DND-41 (cell line): ENCODE measurements around the gene SCD5.

ENCODE experiments used
- ATAC-seq: fragments of 200-7000 bp; cut with Tn5 transposase; 3 replicates; pipeline ENCODE4 v1.9.1; 2021; ENCODE audit warnings: low read depth; ENCODE audit not compliant: insufficient read depth
- DNase-seq: peaks from one replicate; pipeline ENCODE4 v3.0.0-alpha.2; 2020
- H2AFZ ChIP-seq: 2 replicates; pipeline ENCODE4 v1.6.0; 2012; ENCODE audit warnings: low read depth, low read length
- H3K27ac ChIP-seq: 2 replicates; pipeline ENCODE4 v1.5.1; 2012; ENCODE audit warnings: low read length, inconsistent platforms
- H3K27me3 ChIP-seq: fragments of 200-600 bp; sonication (generic); 2 replicates; pipeline ENCODE4 v1.6.0; 2012; ENCODE audit warnings: low read length, mild to moderate bottlenecking, inconsistent platforms; ENCODE audit not compliant: insufficient read depth, poor library complexity
- H3K36me3 ChIP-seq: 2 replicates; pipeline ENCODE4 v1.5.1; 2012; ENCODE audit warnings: low read length, inconsistent platforms; ENCODE audit not compliant: insufficient read depth
- H3K4me1 ChIP-seq: 2 replicates; pipeline ENCODE4 v1.5.1; 2012; ENCODE audit warnings: mild to moderate bottlenecking, low read length; ENCODE audit not compliant: insufficient read depth
- H3K4me2 ChIP-seq: 2 replicates; pipeline ENCODE4 v1.6.0; 2012; ENCODE audit warnings: mild to moderate bottlenecking, moderate library complexity, low read length, inconsistent platforms; ENCODE audit not compliant: insufficient read depth
- H3K4me3 ChIP-seq, 2 experiments: fragments of 200-600 bp in 1 of 2; shearing (Covaris generic) in 1 of 2; 2 replicates each; pipeline ENCODE4 v1.5.1; 2012 to 2016; ENCODE audit warnings: inconsistent platforms in 2 of 2, low read length in 2 of 2, mild to moderate bottlenecking in 2 of 2, low read depth in 1 of 2, moderate library complexity in 1 of 2
- H3K79me2 ChIP-seq: 2 replicates; pipeline ENCODE4 v1.6.0; 2012; ENCODE audit warnings: low read length, inconsistent platforms; ENCODE audit not compliant: insufficient read depth
- H3K9ac ChIP-seq: 2 replicates; pipeline ENCODE4 v1.6.0; 2012; ENCODE audit warnings: low read depth, mild to moderate bottlenecking, inconsistent platforms, low read length, moderate library complexity
- H3K9me3 ChIP-seq: 2 replicates; pipeline ENCODE4 v1.5.1; 2012; ENCODE audit warnings: low read length, moderate library complexity, mild to moderate bottlenecking, inconsistent platforms; ENCODE audit not compliant: insufficient read depth, severe bottlenecking
- H4K20me1 ChIP-seq: 2 replicates; pipeline ENCODE4 v1.6.0; 2012; ENCODE audit warnings: low read length; ENCODE audit not compliant: insufficient read depth
- EZH2 ChIP-seq: IDR thresholded peaks from 3 replicates; pipeline ENCODE4 v1.6.1; 2012; ENCODE audit warnings: borderline replicate concordance, low read depth, mild to moderate bottlenecking, moderate library complexity, low read length, inconsistent platforms; ENCODE audit not compliant: severe bottlenecking
- TF ChIP-seq, protein P1 (sequence below): IDR thresholded peaks from 2 replicates; pipeline ENCODE4 v1.5.1; 2012; ENCODE audit warnings: borderline replicate concordance, low read length, moderate library complexity, mild to moderate bottlenecking; ENCODE audit not compliant: poor library complexity, severe bottlenecking; ENCODE audit errors: extremely low read depth

SCD5 gene

DNA sequence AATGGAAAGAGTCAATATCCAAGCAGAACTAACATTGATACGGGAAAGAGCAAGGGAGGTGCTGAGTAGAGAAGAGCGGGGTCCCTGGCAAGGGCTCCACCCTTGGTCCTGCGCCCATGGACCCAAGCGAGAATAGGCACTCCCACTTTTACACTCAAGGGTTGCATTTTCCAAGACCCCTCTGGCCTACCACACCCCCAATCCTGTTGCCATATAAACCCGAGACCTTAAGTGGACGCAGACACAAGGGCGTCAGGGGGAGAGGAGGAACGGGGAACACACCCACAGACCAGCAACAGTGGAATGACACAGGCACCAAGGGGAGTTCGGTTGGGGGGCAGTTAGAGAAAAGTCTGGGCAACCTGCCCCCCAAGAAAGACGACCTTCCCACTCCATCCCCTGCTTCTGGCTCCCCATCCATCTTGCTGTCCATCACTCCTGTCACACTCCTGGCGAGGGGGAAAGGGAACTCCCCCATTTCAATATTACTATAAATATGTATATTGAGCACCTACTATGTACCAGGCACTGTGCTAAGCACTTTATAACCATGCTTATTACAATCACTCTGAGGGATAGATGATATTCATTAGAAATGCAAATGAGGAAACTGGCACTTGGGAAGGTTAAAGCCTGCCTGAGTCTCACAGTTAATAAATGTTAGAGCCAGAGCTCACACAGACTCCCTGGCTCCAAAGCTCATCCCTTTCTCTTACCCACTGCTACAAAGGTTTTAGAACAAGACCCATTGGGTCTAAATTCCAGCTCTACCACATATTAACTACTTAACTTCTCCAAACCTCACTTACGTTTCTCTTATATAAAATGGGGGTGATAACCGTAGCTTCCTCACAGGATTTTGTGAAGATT lies 51.7 kb downstream of the SCD5 start:
- Histone ChIP-seq H3K27me3 (no peaks in the 10 kb centered on the region), H3K4me2 (no peak overlapping the region), H3K4me3 (no peak overlapping the region), H3K9ac (no peak overlapping the region), H4K20me1 (peaks cover 6% of the 10 kb centered on the region; the same call in 1 of the 2 replicates), H3K36me3 (peaks cover 2% of the 10 kb centered on the region; the same call in 1 of the 2 replicates), H3K4me1 (no peaks in the 10 kb centered on the region), H3K79me2 (peaks cover 10% of the 10 kb centered on the region; the same call in 1 of the 2 replicates), H2AFZ (no peak overlapping the region), H3K9me3 (no peaks in the 10 kb centered on the region), H3K27ac (no peak overlapping the region)
- TF ChIP-seq EZH2, result no peak
- TF ChIP-seq, protein P1, sequence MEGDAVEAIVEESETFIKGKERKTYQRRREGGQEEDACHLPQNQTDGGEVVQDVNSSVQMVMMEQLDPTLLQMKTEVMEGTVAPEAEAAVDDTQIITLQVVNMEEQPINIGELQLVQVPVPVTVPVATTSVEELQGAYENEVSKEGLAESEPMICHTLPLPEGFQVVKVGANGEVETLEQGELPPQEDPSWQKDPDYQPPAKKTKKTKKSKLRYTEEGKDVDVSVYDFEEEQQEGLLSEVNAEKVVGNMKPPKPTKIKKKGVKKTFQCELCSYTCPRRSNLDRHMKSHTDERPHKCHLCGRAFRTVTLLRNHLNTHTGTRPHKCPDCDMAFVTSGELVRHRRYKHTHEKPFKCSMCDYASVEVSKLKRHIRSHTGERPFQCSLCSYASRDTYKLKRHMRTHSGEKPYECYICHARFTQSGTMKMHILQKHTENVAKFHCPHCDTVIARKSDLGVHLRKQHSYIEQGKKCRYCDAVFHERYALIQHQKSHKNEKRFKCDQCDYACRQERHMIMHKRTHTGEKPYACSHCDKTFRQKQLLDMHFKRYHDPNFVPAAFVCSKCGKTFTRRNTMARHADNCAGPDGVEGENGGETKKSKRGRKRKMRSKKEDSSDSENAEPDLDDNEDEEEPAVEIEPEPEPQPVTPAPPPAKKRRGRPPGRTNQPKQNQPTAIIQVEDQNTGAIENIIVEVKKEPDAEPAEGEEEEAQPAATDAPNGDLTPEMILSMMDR, result no peak
- ATAC-seq (no peak), DNase-seq (no peak)

DNA sequence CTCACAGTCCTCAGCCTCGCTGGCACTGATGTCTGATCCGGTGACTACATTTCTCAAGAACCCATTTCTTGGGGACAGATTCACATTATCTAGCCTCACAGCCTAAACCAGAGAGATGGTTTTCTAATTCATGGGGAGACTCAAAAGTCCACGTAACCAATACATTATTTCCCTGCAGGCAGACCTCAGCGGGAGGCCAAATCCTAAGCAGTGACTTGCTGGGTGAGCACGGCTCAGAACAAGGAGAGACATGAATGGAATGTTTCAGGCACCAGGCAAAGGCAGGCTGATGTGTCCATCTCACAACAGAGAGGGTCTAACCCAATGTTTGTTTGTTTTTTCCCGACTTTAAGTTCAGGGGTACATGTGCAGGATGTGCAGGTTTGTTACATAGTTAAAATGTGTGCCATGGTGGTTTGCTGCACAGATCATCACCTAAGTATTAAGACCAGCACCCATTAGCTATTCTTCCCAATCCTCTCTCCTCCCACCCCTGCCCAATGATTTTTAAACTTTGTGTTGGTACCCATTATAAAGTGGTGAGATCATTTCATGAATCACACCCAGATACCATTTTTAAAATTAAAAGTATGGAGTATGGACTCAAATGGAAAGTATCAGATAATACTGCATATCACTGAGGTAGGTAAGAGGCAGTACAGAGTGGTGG lies 53.3 kb downstream of the SCD5 start:
- H3K79me2 ChIP-seq, result peaks cover 10% of the 10 kb centered on the region; the same call in 1 of the 2 replicates
- no peak for ATAC-seq
- no peaks in the 10 kb centered on the region for H3K4me1 ChIP-seq
- peaks cover 3% of the 10 kb centered on the region; the same call in 1 of the 2 replicates for H3K36me3 ChIP-seq
- no peak for DNase-seq
- H3K4me3 ChIP-seq, result no peak overlapping the region
- H3K27me3 ChIP-seq, result no peaks in the 10 kb centered on the region
- no peak overlapping the region for H2AFZ ChIP-seq
- H3K27ac ChIP-seq, result no peak overlapping the region
- no peak overlapping the region for H3K4me2 ChIP-seq
- H4K20me1 ChIP-seq, result peaks cover 6% of the 10 kb centered on the region; the same call in 1 of the 2 replicates
- TF ChIP-seq, protein P1, result no peak
- no peak for TF ChIP-seq EZH2
- H3K9ac ChIP-seq, result no peak overlapping the region
- no peaks in the 10 kb centered on the region for H3K9me3 ChIP-seq

DNA sequence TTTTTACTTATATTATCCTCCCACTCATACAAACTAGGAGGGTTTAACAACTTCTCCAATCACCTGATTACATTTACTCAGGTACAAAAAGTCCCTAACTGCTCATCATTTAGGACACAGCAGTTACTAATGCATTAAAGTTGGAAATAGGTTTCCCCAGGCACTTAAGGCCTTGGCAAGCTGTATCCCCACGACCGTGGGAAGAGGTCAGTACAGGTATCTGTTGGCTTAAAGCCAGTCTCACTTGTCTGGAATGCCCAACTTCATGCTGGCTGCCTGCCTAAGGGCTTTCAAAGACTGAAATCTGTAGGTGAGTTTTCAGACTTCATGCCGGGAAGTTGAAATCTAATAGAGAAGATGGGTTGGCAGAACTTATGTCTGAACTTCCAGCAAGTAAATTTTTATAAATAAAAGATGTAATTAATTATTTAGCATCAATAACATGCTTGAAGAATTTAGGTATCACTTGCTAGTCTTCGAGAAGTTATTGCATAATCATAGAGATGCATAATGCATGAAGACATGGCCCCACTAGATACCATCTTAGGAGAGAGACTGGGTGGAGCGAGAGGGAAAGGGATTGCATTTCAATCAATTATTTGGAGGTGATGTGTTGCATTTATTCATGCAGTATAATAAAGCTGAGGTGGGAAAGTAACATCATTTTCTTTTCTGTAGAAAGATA lies 54.2 kb downstream of the SCD5 start:
- Histone ChIP-seq H3K9me3 (no peaks in the 10 kb centered on the region), H3K4me2 (no peak overlapping the region), H3K4me1 (no peaks in the 10 kb centered on the region), H3K27ac (no peak overlapping the region), H3K27me3 (no peaks in the 10 kb centered on the region), H2AFZ (no peak overlapping the region), H4K20me1 (peaks cover 6% of the 10 kb centered on the region; the same call in 1 of the 2 replicates), H3K4me3 (no peak overlapping the region), H3K79me2 (peaks cover 12% of the 10 kb centered on the region; the same call in 1 of the 2 replicates), H3K9ac (no peak overlapping the region), H3K36me3 (peaks cover 5% of the 10 kb centered on the region)
- ATAC-seq (no peak), DNase-seq (no peak)
- TF ChIP-seq, protein P1, result no peak
- TF ChIP-seq EZH2, result no peak
